Upper lobe of left lung (tissue), 6 donors: ENCODE results near the gene B9D2. TPM values are rescaled to one million over a fixed set of nuclear protein-coding genes. Genes with fewer than 3 reads are reported as not detected.

ENCODE experiments used
- ATAC-seq, 2 donors: fragments of 200-7000 bp; cut with Tn5 transposase; one replicate each; pipeline ENCODE4 v1.9.1; 2022; ENCODE audit warnings: mild to moderate bottlenecking in 2 of 2, moderate library complexity in 2 of 2; ENCODE audit not compliant: low FRiP score in 2 of 2
- DNase-seq, 2 donors: peaks; one replicate each; pipeline ENCODE4 v3.0.0-alpha.2; 2019 to 2020
- H3K27ac ChIP-seq, 4 donors: fragments of 200-600 bp; sonication (generic); one replicate each; pipeline ENCODE4 v1.5.1; 2016 to 2019
- H3K27me3 ChIP-seq, 4 donors: fragments of 200-600 bp; sonication (generic); one replicate each; pipeline ENCODE4 v1.5.1; 2017 to 2019
- H3K36me3 ChIP-seq, 4 donors: fragments of 200-600 bp; sonication (generic); one replicate each; pipeline ENCODE4 v1.5.1; 2016 to 2019
- H3K4me1 ChIP-seq, 4 donors: fragments of 200-600 bp; sonication (generic); one replicate each; pipeline ENCODE4 v1.5.1; 2018 to 2019
- H3K4me3 ChIP-seq, 4 donors: fragments of 200-600 bp; sonication (generic); one replicate each; pipeline ENCODE4 v1.5.1; 2017 to 2019; ENCODE audit warnings: mild to moderate bottlenecking in 2 of 4, moderate library complexity in 1 of 4
- H3K9me3 ChIP-seq, 4 donors: fragments of 200-600 bp; sonication (generic); one replicate each; pipeline ENCODE4 v1.5.1; 2018 to 2019
- CTCF ChIP-seq, 6 experiments: fragments of 450-650 bp in 4 of 6; fragments of 200-600 bp in 2 of 6; sonication (generic) in 2 of 6; IDR thresholded peaks; one replicate each; pipeline ENCODE4 v1.5.1; 2016 to 2019; ENCODE audit warnings: antibody characterized with exemption in 6 of 6
- EP300 ChIP-seq, 4 donors: sonication (generic); formaldehyde crosslinking; IDR thresholded peaks; one replicate each; pipeline ENCODE4 v1.5.1; 2017; ENCODE audit warnings: antibody characterized with exemption in 4 of 4, control low read depth in 2 of 4
- POLR2A ChIP-seq, 4 donors: fragments of 450-650 bp; IDR thresholded peaks; one replicate each; pipeline ENCODE4 v1.5.1; 2016 to 2017; ENCODE audit warnings: antibody characterized with exemption in 4 of 4, mild to moderate bottlenecking in 2 of 4
- POLR2AphosphoS5 ChIP-seq, 2 donors: sonication (generic); formaldehyde crosslinking; IDR thresholded peaks; one replicate each; pipeline ENCODE4 v1.5.1; 2017; ENCODE audit warnings: antibody characterized with exemption in 2 of 2
- WGBS, 2 donors: methylation state at CpG; one replicate each; pipeline ENCODE4 v1.1.5; 2017 to 2018; 5-methylcytosine and 5-hydroxymethylcytosine counted together
- total RNA-seq, 6 donors: library from RNA; depleted of rRNA in 4 of 6; stranded (reverse); fragments of >200 nt in 4 of 6; gene quantifications; one replicate each; pipeline versions ENCODE4 v1.1.0 to v1.2.1, GENCODE V29; 2016 to 2021
- donor health status: DM: no; HTN: no; CAD: no; lungs with moderate emphysema.
- donor health status: DM: no; HTN: yes; CAD: no; lungs with severe emphysema.

Gene B9D2
- total RNA-seq, 6 donors from 2014 or later: 7.0 to 17.2 (median 10.3) TPM; not detected in 1

GRCh38 chr19:41354343-41354953 lies 9.5 kb downstream of the B9D2 start:
- peak in 1 of 2 donors; percentile 84 for DNase-seq
- peak overlapping the region; percentile 75 to 95 (median 89) for H3K27ac ChIP-seq
- H3K36me3 ChIP-seq: no peaks in the 10 kb centered on the region
- 81 to 87% methylated on average over 5 to 22 of the region's 23 CpGs for WGBS, 2 donors
- H3K4me3 ChIP-seq: peak overlapping the region; percentile 59 to 90 (median 77)
- no peak for ATAC-seq
- no peaks in the 10 kb centered on the region for H3K9me3 ChIP-seq
- TF ChIP-seq CTCF (IDR thresholded peaks at IDR 0.05): peak in 1 of 6 experiments; percentile 3
- no peak for TF ChIP-seq EP300 (IDR thresholded peaks at IDR 0.05)
- peaks cover 38 to 86% (median 58%) of the 10 kb centered on the region in 4 donors for H3K4me1 ChIP-seq
- no peaks in the 10 kb centered on the region for H3K27me3 ChIP-seq

GRCh38 chr19:41353466-41354342 lies 10.2 kb downstream of the B9D2 start, which contains the start of gene TGFB1:
TSS of gene TGFB1 (minus strand) at chr19:41353922. CDS start at chr19:41353044, 878 bp downstream.
- TF ChIP-seq CTCF (IDR thresholded peaks at IDR 0.05) (peak; percentile 86 to 93 (median 91)), POLR2AphosphoS5 (IDR thresholded peaks at IDR 0.05) (peak; percentile 63 to 68), POLR2A (IDR thresholded peaks at IDR 0.05) (peak in 2 of 4 donors; percentile 49 to 85), EP300 (IDR thresholded peaks at IDR 0.05) (no peak)
- Histone ChIP-seq H3K9me3 (no peaks in the 10 kb centered on the region), H3K27me3 (no peaks in the 10 kb centered on the region), H3K4me1 (peaks cover 45 to 93% (median 63%) of the 10 kb centered on the region in 4 donors), H3K27ac (peak within 1 kb of the TSS; percentile 75 to 95 (median 89)), H3K4me3 (peak within 1 kb of the TSS; percentile 59 to 90 (median 77)), H3K36me3 (no peaks in the 10 kb centered on the region)
- peak; percentile 85 to 88 for ATAC-seq
- DNase-seq: peak; percentile 92 to 97
- WGBS, 2 donors: 1 to 2% methylated on average over 12 to 40 of the region's 78 CpGs

GRCh38 chr19:41352609-41353465 lies 11.1 kb downstream of the B9D2 start:
- Histone ChIP-seq H3K9me3 (no peaks in the 10 kb centered on the region), H3K27me3 (no peaks in the 10 kb centered on the region), H3K4me1 (peaks cover 45 to 89% (median 63%) of the 10 kb centered on the region in 4 donors), H3K36me3 (peaks cover 0 to 6% (median 3%) of the 10 kb centered on the region in 4 donors), H3K4me3 (peak overlapping the region; percentile 59 to 90 (median 77)), H3K27ac (peak overlapping the region; percentile 75 to 95 (median 89))
- WGBS, 2 donors: 0 to 1% methylated on average over 33 to 62 of the region's 71 CpGs
- DNase-seq: peak; percentile 79 to 95
- peak; percentile 12 to 42 for ATAC-seq
- no peak for TF ChIP-seq POLR2A (IDR thresholded peaks at IDR 0.05)
- TF ChIP-seq CTCF (IDR thresholded peaks at IDR 0.05): peak; percentile 29 to 72 (median 44)

- no peaks in the 10 kb centered on the region for H3K27me3 ChIP-seq
- H3K4me1 ChIP-seq: peaks cover 45 to 83% (median 61%) of the 10 kb centered on the region in 4 donors
- peak overlapping the region; percentile 75 to 95 (median 89) for H3K27ac ChIP-seq
- WGBS, 2 donors: 0 to 1% methylated on average over 11 to 12 of the region's 12 CpGs
- H3K4me3 ChIP-seq: peak overlapping the region; percentile 59 to 90 (median 77)
- DNase-seq: no peak
- no peak for TF ChIP-seq EP300 (IDR thresholded peaks at IDR 0.05)
- TF ChIP-seq POLR2A (IDR thresholded peaks at IDR 0.05): no peak
- no peak for TF ChIP-seq CTCF (IDR thresholded peaks at IDR 0.05)
- no peak for TF ChIP-seq POLR2AphosphoS5 (IDR thresholded peaks at IDR 0.05)
- peaks cover 0 to 12% (median 7%) of the 10 kb centered on the region in 4 donors for H3K36me3 ChIP-seq
- ATAC-seq: no peak
- H3K9me3 ChIP-seq: no peaks in the 10 kb centered on the region
These were observed 11.7 kb downstream of the B9D2 start for GRCh38 chr19:41352279-41352608.
